Uterus (tissue), 2 donors: ENCODE results near the gene ROPN1B.
"Not testable (repeated sequence)": the region's sequence is repeated elsewhere in the genome, so short reads cannot be mapped to it uniquely, and the experiment has no call there.

Experiments
- POLR2A ChIP-seq, 2 donors: fragments of 450-650 bp; IDR thresholded peaks; one replicate each; pipeline ENCODE4 v1.6.1; 2016; ENCODE audit warnings: antibody characterized with exemption in 2 of 2, mild to moderate bottlenecking in 1 of 2, moderate library complexity in 1 of 2
- TF ChIP-seq, protein P1 (sequence below), 4 experiments: fragments of 200-600 bp in 2 of 4; fragments of 450-650 bp in 2 of 4; sonication (generic) in 2 of 4; IDR thresholded peaks; one replicate each; pipeline ENCODE4 v1.5.1; 2016 to 2019; ENCODE audit warnings: antibody characterized with exemption in 4 of 4, mild to moderate bottlenecking in 2 of 4, moderate library complexity in 1 of 4

DNA sequence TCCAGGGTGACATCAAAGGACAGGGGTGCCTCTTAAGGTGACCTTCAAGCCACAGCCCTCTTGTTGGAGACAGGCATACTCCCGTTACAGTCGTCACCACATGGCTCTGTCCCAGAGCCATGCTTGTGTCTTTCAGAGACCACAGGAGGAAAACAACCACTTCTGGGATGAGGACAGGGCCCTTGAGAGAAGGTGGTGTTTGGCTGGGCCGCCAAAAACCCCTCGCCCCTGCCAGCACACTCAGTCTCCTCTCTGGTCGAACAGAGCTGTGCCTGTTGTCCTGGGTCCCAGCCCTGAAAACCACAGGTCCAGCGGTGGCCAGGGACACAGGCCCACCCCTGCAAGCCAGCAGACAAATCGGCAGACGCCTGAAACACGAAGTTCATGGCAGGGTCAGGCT is 44.7 kb upstream of the ROPN1B start:
- not testable (repeated sequence) for TF ChIP-seq POLR2A (IDR thresholded peaks at IDR 0.05)
- TF ChIP-seq, protein P1, sequence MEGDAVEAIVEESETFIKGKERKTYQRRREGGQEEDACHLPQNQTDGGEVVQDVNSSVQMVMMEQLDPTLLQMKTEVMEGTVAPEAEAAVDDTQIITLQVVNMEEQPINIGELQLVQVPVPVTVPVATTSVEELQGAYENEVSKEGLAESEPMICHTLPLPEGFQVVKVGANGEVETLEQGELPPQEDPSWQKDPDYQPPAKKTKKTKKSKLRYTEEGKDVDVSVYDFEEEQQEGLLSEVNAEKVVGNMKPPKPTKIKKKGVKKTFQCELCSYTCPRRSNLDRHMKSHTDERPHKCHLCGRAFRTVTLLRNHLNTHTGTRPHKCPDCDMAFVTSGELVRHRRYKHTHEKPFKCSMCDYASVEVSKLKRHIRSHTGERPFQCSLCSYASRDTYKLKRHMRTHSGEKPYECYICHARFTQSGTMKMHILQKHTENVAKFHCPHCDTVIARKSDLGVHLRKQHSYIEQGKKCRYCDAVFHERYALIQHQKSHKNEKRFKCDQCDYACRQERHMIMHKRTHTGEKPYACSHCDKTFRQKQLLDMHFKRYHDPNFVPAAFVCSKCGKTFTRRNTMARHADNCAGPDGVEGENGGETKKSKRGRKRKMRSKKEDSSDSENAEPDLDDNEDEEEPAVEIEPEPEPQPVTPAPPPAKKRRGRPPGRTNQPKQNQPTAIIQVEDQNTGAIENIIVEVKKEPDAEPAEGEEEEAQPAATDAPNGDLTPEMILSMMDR (IDR thresholded peaks at IDR 0.05), result not testable (repeated sequence)
